IMR-90 (cell line): ENCODE data around the gene CCDC90B.

Experiments
- BHLHE40 ChIP-seq: fragments of 150-350 bp; IDR thresholded peaks from 2 replicates; pipeline ENCODE4 v1.6.1; 2016; ENCODE audit warnings: mild to moderate bottlenecking, low read depth, low read length
- CEBPB ChIP-seq: IDR thresholded peaks from 2 replicates; pipeline ENCODE4 v1.6.1; 2012; ENCODE audit warnings: low read depth, low read length, improper control_type of control experiment
- ELK1 ChIP-seq: fragments of 150-350 bp; IDR thresholded peaks from 2 replicates; pipeline ENCODE4 v1.6.1; 2016; ENCODE audit warnings: low read depth, mild to moderate bottlenecking, low read length, moderate library complexity, borderline replicate concordance
- MXI1 ChIP-seq: IDR thresholded peaks from 2 replicates; pipeline ENCODE4 v1.6.1; 2012; ENCODE audit warnings: low read depth, mild to moderate bottlenecking, low read length, moderate library complexity, borderline replicate concordance
- POLR2A ChIP-seq: IDR thresholded peaks from 2 replicates; pipeline ENCODE4 v1.6.1; 2012; ENCODE audit warnings: mild to moderate bottlenecking, low read depth, low read length
- RAD21 ChIP-seq: IDR thresholded peaks from 2 replicates; pipeline ENCODE4 v1.6.1; 2012; ENCODE audit warnings: low read length, improper control_type of control experiment
- SMC3 ChIP-seq: fragments of 150-350 bp; IDR thresholded peaks from 2 replicates; pipeline ENCODE4 v1.6.1; 2016; ENCODE audit warnings: low read depth, mild to moderate bottlenecking, antibody characterized with exemption, low read length, moderate library complexity
- USF2 ChIP-seq: fragments of 150-350 bp; IDR thresholded peaks from 2 replicates; pipeline ENCODE4 v1.6.1; 2017; ENCODE audit warnings: mild to moderate bottlenecking, antibody characterized with exemption, low read length, low read depth
- TF ChIP-seq, protein P1 (sequence below): conservative IDR thresholded peaks from 2 replicates; pipeline ENCODE4 v1.5.1; 2012; ENCODE audit warnings: mild to moderate bottlenecking, low read depth, low read length, improper control_type of control experiment

DNA sequence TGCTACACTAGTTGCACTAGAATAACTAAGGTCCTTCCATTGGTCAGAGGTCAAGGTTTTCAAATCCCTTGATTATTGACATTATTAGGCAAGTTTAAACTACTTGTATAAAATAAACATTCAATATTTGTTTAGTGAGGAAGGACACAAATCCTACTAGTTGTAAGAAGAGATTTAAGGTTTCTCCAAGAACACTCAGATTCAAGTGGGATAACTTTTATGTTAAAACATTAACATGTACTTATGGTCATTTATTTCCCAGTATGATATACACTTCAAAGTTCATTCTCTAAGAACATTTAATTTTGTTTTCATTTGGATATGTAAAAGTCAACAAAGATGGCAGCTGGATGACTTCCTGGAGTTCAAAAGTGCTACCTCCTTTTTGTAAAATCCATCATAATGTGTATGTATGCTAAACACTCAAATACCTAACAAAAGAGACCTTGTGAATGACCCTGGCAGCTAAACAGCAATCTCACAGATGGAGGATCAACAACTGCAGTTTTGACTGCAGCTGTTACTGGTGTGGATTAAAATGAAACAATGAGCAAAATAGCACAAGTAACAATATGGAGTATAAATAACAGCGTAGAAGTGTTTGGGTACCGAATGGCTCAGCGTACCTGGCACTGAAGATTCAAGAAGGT is 1.5 kb downstream of the CCDC90B start:
- TF ChIP-seq BHLHE40, result no peak
- TF ChIP-seq, protein P1, sequence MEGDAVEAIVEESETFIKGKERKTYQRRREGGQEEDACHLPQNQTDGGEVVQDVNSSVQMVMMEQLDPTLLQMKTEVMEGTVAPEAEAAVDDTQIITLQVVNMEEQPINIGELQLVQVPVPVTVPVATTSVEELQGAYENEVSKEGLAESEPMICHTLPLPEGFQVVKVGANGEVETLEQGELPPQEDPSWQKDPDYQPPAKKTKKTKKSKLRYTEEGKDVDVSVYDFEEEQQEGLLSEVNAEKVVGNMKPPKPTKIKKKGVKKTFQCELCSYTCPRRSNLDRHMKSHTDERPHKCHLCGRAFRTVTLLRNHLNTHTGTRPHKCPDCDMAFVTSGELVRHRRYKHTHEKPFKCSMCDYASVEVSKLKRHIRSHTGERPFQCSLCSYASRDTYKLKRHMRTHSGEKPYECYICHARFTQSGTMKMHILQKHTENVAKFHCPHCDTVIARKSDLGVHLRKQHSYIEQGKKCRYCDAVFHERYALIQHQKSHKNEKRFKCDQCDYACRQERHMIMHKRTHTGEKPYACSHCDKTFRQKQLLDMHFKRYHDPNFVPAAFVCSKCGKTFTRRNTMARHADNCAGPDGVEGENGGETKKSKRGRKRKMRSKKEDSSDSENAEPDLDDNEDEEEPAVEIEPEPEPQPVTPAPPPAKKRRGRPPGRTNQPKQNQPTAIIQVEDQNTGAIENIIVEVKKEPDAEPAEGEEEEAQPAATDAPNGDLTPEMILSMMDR, result no peak
- no peak for TF ChIP-seq CEBPB
- no peak for TF ChIP-seq ELK1
- no peak for TF ChIP-seq SMC3
- no peak for TF ChIP-seq USF2
- TF ChIP-seq POLR2A, result no peak
- TF ChIP-seq RAD21, result no peak
- no peak for TF ChIP-seq MXI1
